ENCODE data around the gene SH3GL3. TPM values are rescaled to one million over a fixed set of nuclear protein-coding genes. Genes with fewer than 3 reads are reported as not detected.
A peak's percentile ranks its signal among the peaks of the same experiment; 100 is the strongest.

Gene SH3GL3
- total and polyA plus RNA-seq, 2 of the 8 experiments (the other 6 are each of a cell fraction or from before 2014, with no cell fraction given) = 14.1 to 19.1 TPM

- Histone ChIP-seq H3K9me3 (ENCODE audit: insufficient read depth in 2 of 2, low read depth in 1 of 2, low read length in 1 of 2) (no peaks in the 10 kb centered on the region), H2BK120ac (replicated peaks; ENCODE audit: low read depth, low read length) (no peak overlapping the region), H4K8ac (ENCODE audit: extremely low read depth, insufficient read depth, low read length) (no peak overlapping the region), H3K79me1 (ENCODE audit: low read depth, low read length) (no peaks in the 10 kb centered on the region), H2AK5ac (ENCODE audit: low read depth, low read length) (no peak overlapping the region), H3K4me1 (replicated peaks in 1 of 4; ENCODE audit: control insufficient read depth in 3 of 4, insufficient read depth in 4 of 4, low read length in 3 of 4) (no peaks in the 10 kb centered on the region), H2BK15ac (ENCODE audit: low read length) (no peak overlapping the region), H3K18ac (ENCODE audit: extremely low read depth, low read length) (no peak overlapping the region), H2BK20ac (ENCODE audit: low read length) (no peak overlapping the region), H3K23ac (ENCODE audit: insufficient read length) (no peak overlapping the region), H4K20me1 (replicated peaks in 1 of 2; ENCODE audit: control insufficient read depth in 1 of 2, insufficient read depth in 2 of 2, low read length in 2 of 2) (no peaks in the 10 kb centered on the region), H3K9ac (replicated peaks in 1 of 4; ENCODE audit: extremely low read depth in 1 of 4, low read depth in 3 of 4, low read length in 3 of 4) (no peak overlapping the region), H2BK5ac (ENCODE audit: low read depth, low read length) (no peak overlapping the region), H3K27me3 (replicated peaks in 1 of 4; ENCODE audit: control insufficient read depth in 3 of 4, extremely low read depth in 1 of 4, insufficient read depth in 3 of 4, low read length in 3 of 4) (no peaks in the 10 kb centered on the region), H3K4me2 (ENCODE audit: insufficient read depth in 1 of 2, low read depth in 2 of 2, low read length in 2 of 2) (no peak overlapping the region), H4K5ac (ENCODE audit: insufficient read length, low read depth, low read length) (no peak overlapping the region), H3K56ac (replicated peaks; ENCODE audit: insufficient read length, low read depth, low read length) (no peak overlapping the region), H3K36me3 (ENCODE audit: control insufficient read depth in 2 of 4, insufficient read depth in 4 of 4, low read length in 3 of 4) (no peaks in the 10 kb centered on the region), H3K27ac (ENCODE audit: low read depth, low read length) (no peak overlapping the region), H4K91ac (replicated peaks; ENCODE audit: insufficient read length, low read length) (no peak overlapping the region), H3K4ac (replicated peaks; ENCODE audit: insufficient read length, low read depth, low read length) (no peak overlapping the region), H3K4me3 (ENCODE audit: extremely low read depth in 1 of 4, insufficient read depth in 2 of 4, low read depth in 3 of 4, low read length in 4 of 4) (no peak overlapping the region), H2AFZ (ENCODE audit: low read length) (0 out of 2 replicates have a peak overlapping the region, but pooled peaks have one; percentile 31), H3K23me2 (ENCODE audit: low read depth, low read length) (no peaks in the 10 kb centered on the region), H2BK12ac (ENCODE audit: low read depth, low read length) (0 out of 2 replicates have a peak overlapping the region, but pooled peaks have one; percentile 18), H3K14ac (ENCODE audit: insufficient read length) (no peak overlapping the region), H3K79me2 (ENCODE audit: control insufficient read depth in 1 of 2, insufficient read depth in 2 of 2, low read length in 2 of 2) (no peaks in the 10 kb centered on the region)
- no peak for FAIRE-seq
- 79% methylated on average over 3 of the region's 3 CpGs; no CpG with 5 or more reads in 1 of the 2 experiments for WGBS, 2 experiments (ENCODE audit: extremely low coverage in 1 of 2, insufficient coverage in 1 of 2, insufficient read length in 1 of 2, insufficient replicate concordance in 2 of 2, low coverage in 1 of 2, low lambda C conversion rate in 2 of 2, missing lambda C conversion rate in 1 of 2)
- POLR2A ChIA-PET (ENCODE audit: partially characterized antibody) = no interaction called here
- CTCF ChIA-PET (ENCODE audit: partially characterized antibody) = interaction anchor here (1.0 to 1.4 kb wide), 3 partner anchors 9 to 158 kb away, joined by 3 to 5 read pairs (median 3); no protein-coding TSS in a partner anchor
- TF ChIP-seq CBX8 (IDR thresholded peaks at IDR 0.05; ENCODE audit: borderline replicate concordance, low read depth, low read length) = no peak
- no peak for DNase-seq (ENCODE audit: low read depth in 1 of 2, low spot score in 2 of 2)
Observed at GRCh38 chr15:83404121-83404520, 43.0 kb upstream of the SH3GL3 start.

Measured in H1 (cell line).